GDM1 (cell line): ENCODE results near the gene ATP11A.

Experiments
- DNase-seq: peaks from one replicate; lab custom pipeline; 2025; lab: John Stamatoyannopoulos, UW

ATP11A gene

DNA sequence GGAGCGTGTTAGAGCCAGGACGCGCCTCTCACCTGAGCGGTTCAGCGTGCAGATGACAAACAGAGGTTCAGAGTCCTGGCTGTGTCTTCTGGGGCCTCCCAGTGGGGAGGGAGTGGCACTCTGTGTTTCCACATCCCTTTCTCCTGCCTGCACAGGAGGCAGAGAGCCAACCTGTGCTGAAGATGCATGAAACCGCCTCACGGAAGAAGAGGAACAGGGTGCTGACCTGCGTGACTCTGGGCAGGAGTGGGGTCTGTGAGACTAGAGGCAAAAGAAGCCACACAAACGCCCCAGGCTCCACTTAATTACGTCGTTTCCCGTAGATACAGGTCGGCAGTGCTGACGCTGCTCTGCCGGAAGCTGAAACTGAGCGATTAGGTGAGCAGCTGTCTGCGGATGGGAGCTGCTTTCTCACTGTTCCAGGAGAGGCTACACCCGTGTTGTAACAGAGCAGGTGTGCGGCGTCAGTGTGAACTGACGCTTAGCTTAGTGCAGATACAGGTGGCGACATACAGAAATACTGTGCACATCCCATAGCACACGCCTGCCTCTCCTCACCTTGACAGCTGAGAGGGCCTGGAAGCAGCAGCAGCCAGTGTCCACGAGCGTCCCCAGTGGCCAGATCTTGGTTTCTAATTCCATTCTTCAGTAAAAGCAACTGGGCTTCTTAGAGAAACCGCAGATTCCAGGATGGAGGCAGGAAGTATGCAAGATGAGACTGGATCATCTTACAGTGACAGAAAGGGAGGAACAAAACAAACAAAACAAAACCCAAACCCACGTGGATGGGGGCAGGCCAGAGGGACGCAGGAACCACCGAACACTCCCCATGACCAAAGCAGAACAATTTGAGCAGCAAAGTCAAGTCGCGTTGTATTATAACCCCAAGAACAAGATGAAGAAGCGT lies 241.4 kb downstream of the ATP11A start:
- DNase-seq = no peak

DNA sequence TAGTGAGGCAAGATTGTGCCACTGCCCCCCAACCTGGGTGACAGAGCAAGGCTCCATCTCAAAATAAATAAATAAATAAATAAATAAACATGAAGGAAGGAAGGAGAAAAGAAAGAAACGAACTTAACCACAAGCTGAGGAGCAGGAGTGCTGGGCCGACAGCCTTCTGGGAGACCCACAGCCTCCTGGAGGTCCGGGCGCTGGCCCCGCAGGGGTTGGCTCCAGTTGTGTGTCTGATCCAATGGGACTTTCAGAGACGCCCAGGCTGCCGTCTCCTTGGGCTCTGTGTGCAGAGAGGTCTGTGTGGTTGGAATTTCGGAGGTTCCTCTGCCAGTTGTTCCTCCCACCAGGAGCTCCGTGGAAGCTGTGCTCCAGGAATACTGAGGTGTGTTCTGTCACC lies 243.1 kb downstream of the ATP11A start:
- DNase-seq = no peak

DNA sequence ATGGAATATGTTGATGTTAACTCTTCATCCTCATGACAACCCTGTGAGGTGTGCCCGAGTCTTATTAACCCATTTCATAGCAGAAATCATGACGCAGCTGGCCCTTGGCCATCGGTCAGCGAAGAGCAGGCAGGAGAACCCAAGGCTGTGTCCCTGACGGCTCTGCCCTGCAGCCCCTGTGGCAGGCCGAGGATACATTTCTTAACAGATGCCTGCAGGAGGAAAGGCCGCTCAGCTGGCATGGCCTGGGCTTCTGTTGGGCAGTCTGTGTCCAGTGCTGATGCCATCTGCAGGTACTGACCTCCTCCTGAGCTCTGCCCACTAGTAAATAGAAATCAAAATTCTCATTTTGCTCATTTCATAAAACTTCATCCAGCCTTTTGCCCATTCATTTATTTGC lies 243.8 kb downstream of the ATP11A start:
- DNase-seq = no peak

DNA sequence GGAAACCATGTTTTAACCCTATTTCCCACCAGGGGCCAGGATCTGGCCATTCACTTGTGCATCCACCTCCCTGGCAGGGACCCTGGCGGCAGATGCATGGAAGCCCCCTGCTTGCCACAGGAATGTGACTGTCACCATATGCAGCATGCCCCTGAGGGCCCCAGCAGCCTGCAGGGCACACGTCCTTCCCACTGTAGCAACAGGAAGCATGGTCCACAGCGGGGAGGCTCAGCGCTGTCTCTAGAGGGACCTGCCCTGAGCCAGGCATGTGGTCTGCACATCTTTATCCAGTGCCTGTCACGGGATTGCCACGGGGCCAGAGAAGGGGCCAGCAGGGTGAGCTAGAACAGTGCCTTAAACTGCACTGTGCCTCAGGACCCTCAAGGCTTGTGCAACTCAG lies 244.2 kb downstream of the ATP11A start:
- DNase-seq = no peak
